DND-41 (cell line): ENCODE measurements around the gene YWHAB.

Experiments used
- ATAC-seq: fragments of 200-7000 bp; cut with Tn5 transposase; 3 replicates; pipeline ENCODE4 v1.9.1; 2021; ENCODE audit warnings: low read depth; ENCODE audit not compliant: insufficient read depth
- DNase-seq: peaks from one replicate; pipeline ENCODE4 v3.0.0-alpha.2; 2020
- H2AFZ ChIP-seq: 2 replicates; pipeline ENCODE4 v1.6.0; 2012; ENCODE audit warnings: low read depth, low read length
- H3K27ac ChIP-seq: 2 replicates; pipeline ENCODE4 v1.5.1; 2012; ENCODE audit warnings: low read length, inconsistent platforms
- H3K27me3 ChIP-seq: fragments of 200-600 bp; sonication (generic); 2 replicates; pipeline ENCODE4 v1.6.0; 2012; ENCODE audit warnings: low read length, mild to moderate bottlenecking, inconsistent platforms; ENCODE audit not compliant: insufficient read depth, poor library complexity
- H3K36me3 ChIP-seq: 2 replicates; pipeline ENCODE4 v1.5.1; 2012; ENCODE audit warnings: low read length, inconsistent platforms; ENCODE audit not compliant: insufficient read depth
- H3K4me1 ChIP-seq: 2 replicates; pipeline ENCODE4 v1.5.1; 2012; ENCODE audit warnings: mild to moderate bottlenecking, low read length; ENCODE audit not compliant: insufficient read depth
- H3K4me2 ChIP-seq: 2 replicates; pipeline ENCODE4 v1.6.0; 2012; ENCODE audit warnings: mild to moderate bottlenecking, moderate library complexity, low read length, inconsistent platforms; ENCODE audit not compliant: insufficient read depth
- H3K4me3 ChIP-seq, 2 experiments: fragments of 200-600 bp in 1 of 2; shearing (Covaris generic) in 1 of 2; 2 replicates each; pipeline ENCODE4 v1.5.1; 2012 to 2016; ENCODE audit warnings: inconsistent platforms in 2 of 2, low read length in 2 of 2, mild to moderate bottlenecking in 2 of 2, low read depth in 1 of 2, moderate library complexity in 1 of 2
- H3K79me2 ChIP-seq: 2 replicates; pipeline ENCODE4 v1.6.0; 2012; ENCODE audit warnings: low read length, inconsistent platforms; ENCODE audit not compliant: insufficient read depth
- H3K9ac ChIP-seq: 2 replicates; pipeline ENCODE4 v1.6.0; 2012; ENCODE audit warnings: low read depth, mild to moderate bottlenecking, inconsistent platforms, low read length, moderate library complexity
- H3K9me3 ChIP-seq: 2 replicates; pipeline ENCODE4 v1.5.1; 2012; ENCODE audit warnings: low read length, moderate library complexity, mild to moderate bottlenecking, inconsistent platforms; ENCODE audit not compliant: insufficient read depth, severe bottlenecking
- H4K20me1 ChIP-seq: 2 replicates; pipeline ENCODE4 v1.6.0; 2012; ENCODE audit warnings: low read length; ENCODE audit not compliant: insufficient read depth
- CTCF ChIP-seq: IDR thresholded peaks from 2 replicates; pipeline ENCODE4 v1.5.1; 2012; ENCODE audit warnings: borderline replicate concordance, low read length, moderate library complexity, mild to moderate bottlenecking; ENCODE audit not compliant: poor library complexity, severe bottlenecking; ENCODE audit errors: extremely low read depth
- EZH2 ChIP-seq: IDR thresholded peaks from 3 replicates; pipeline ENCODE4 v1.6.1; 2012; ENCODE audit warnings: borderline replicate concordance, low read depth, mild to moderate bottlenecking, moderate library complexity, low read length, inconsistent platforms; ENCODE audit not compliant: severe bottlenecking

YWHAB gene

GRCh38 chr20:44921447-44921846 is 35.9 kb downstream of the YWHAB start:
- no peaks in the 10 kb centered on the region for H3K79me2 ChIP-seq
- H2AFZ ChIP-seq: no peak overlapping the region
- H3K4me2 ChIP-seq: no peak overlapping the region
- H4K20me1 ChIP-seq: no peaks in the 10 kb centered on the region
- TF ChIP-seq CTCF (no peak), EZH2 (no peak)
- no peaks in the 10 kb centered on the region for H3K4me1 ChIP-seq
- no peak overlapping the region for H3K9ac ChIP-seq
- H3K27ac ChIP-seq: no peak overlapping the region
- no peaks in the 10 kb centered on the region for H3K9me3 ChIP-seq
- no peak overlapping the region for H3K4me3 ChIP-seq
- no peaks in the 10 kb centered on the region for H3K27me3 ChIP-seq
- no peak for ATAC-seq
- no peak for DNase-seq
- peaks cover 55% of the 10 kb centered on the region for H3K36me3 ChIP-seq

- H3K4me1 ChIP-seq: no peaks in the 10 kb centered on the region
- H4K20me1 ChIP-seq: no peaks in the 10 kb centered on the region
- no peak overlapping the region for H3K4me3 ChIP-seq
- H3K27ac ChIP-seq: no peak overlapping the region
- H3K79me2 ChIP-seq: no peaks in the 10 kb centered on the region
- no peaks in the 10 kb centered on the region for H3K9me3 ChIP-seq
- no peak for DNase-seq
- H3K36me3 ChIP-seq: peaks cover 39% of the 10 kb centered on the region
- no peak overlapping the region for H2AFZ ChIP-seq
- no peaks in the 10 kb centered on the region for H3K27me3 ChIP-seq
- no peak for ATAC-seq
- H3K9ac ChIP-seq: no peak overlapping the region
- TF ChIP-seq EZH2: no peak
- TF ChIP-seq CTCF: no peak
- H3K4me2 ChIP-seq: no peak overlapping the region
Measured at GRCh38 chr20:44924541-44924940, 39.0 kb downstream of the YWHAB start.

- ATAC-seq (no peak), DNase-seq (no peak)
- Histone ChIP-seq H2AFZ (no peak overlapping the region), H3K4me2 (no peak overlapping the region), H4K20me1 (0 out of 2 replicates have a peak, but pooled peaks cover 3% of the 10 kb centered on the region), H3K4me3 (no peak overlapping the region), H3K9ac (no peak overlapping the region), H3K36me3 (peaks cover 47% of the 10 kb centered on the region), H3K79me2 (no peaks in the 10 kb centered on the region), H3K4me1 (no peaks in the 10 kb centered on the region), H3K27me3 (no peaks in the 10 kb centered on the region), H3K27ac (no peak overlapping the region), H3K9me3 (no peaks in the 10 kb centered on the region)
- no peak for TF ChIP-seq EZH2
- no peak for TF ChIP-seq CTCF
Measured at GRCh38 chr20:44928595-44928994, 43.1 kb downstream of the YWHAB start.

- Histone ChIP-seq H3K27ac (no peak overlapping the region), H2AFZ (no peak overlapping the region), H3K79me2 (no peaks in the 10 kb centered on the region), H3K4me2 (no peak overlapping the region), H3K9ac (no peak overlapping the region), H3K36me3 (peaks cover 43% of the 10 kb centered on the region), H3K27me3 (no peaks in the 10 kb centered on the region), H3K4me3 (no peak overlapping the region), H3K9me3 (no peaks in the 10 kb centered on the region), H4K20me1 (0 out of 2 replicates have a peak, but pooled peaks cover 3% of the 10 kb centered on the region), H3K4me1 (no peaks in the 10 kb centered on the region)
- no peak for DNase-seq
- no peak for ATAC-seq
- TF ChIP-seq CTCF (no peak), EZH2 (no peak)
Measured at GRCh38 chr20:44930517-44931168, 45.1 kb downstream of the YWHAB start.
